HG02678 (cell line): ENCODE measurements around the gene FARP2.
A peak's percentile ranks its signal among the peaks of the same experiment; 100 is the strongest.
"Not testable (repeated sequence)": the region's sequence is repeated elsewhere in the genome, so short reads cannot be mapped to it uniquely, and the experiment has no call there.

Experiments used
- ATAC-seq: cut with Tn5 transposase; IDR thresholded peaks from one replicate; pipeline ENCODE4 v1.9.1; 2021; ENCODE audit warnings: mild to moderate bottlenecking, moderate library complexity; ENCODE audit not compliant: unreplicated experiment

Gene FARP2

GRCh38 chr2:241359481-241360045, 3.5 kb downstream of the FARP2 start:
- no peak for ATAC-seq

DNA sequence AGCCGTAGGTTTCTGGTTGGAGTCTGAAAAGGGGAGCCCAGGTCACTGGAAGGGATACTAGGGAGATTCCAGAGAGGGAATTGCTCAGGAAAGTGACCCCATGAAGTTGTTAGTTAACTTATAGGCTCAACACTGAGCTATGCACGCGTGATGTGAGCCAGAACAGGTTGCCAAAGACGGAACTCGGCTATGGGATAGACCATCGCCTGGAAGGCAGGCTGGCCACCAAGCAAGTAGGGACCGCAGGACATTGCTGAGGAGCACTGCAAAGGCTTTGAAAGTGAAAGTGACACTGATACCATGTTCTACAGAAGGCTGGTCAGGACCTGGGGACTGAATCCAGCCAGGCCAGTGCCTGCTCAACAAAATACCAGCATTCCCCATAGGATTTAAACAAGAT, 7.3 kb downstream of the FARP2 start:
- no peak for ATAC-seq

GRCh38 chr2:241364781-241365180, 8.7 kb downstream of the FARP2 start:
- no peak for ATAC-seq

GRCh38 chr2:241366678-241367077, 10.6 kb downstream of the FARP2 start:
- ATAC-seq: no peak

DNA sequence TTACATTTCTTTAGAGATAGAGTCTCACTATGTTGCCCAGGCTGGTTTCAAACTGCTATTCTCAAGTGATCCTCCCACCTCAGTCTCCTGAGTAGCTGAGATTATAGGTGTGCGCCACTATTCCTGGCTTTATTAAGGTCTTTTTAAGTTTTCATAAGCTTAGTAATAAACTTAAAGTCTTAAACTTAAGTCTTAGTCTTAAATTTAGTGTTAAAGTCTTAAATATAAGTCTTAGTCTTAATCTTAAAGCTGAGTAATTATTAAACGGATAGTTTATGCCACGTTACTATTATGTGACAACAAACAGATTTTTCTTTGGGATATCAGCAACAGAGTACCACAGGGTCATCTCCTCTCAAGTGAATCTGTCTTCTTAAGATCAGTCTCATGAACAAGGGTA, 12.6 kb downstream of the FARP2 start:
- no peak for ATAC-seq

- no peak for ATAC-seq
Observed at GRCh38 chr2:241372361-241372992, 16.4 kb downstream of the FARP2 start.

- no peak for ATAC-seq
Observed at GRCh38 chr2:241373446-241373845, 17.4 kb downstream of the FARP2 start.

DNA sequence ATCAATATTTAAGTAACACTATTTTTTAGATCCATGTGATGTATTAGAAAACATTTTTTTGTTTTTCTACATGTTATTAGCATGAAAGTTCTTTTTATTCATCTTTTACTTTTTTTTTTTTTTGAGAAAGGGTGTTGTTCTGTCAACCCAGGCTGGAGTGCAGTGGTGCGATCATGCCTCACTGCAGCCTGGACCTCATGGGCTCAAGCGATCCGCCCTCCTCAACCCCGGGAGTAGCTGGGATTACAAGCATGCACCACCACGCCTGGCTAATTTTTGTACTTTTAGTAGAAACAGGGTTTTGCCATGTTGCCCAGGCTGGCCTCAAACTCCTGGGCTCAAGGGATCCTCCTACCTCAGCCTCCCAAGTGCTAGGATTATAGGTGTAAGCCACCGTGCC, 17.8 kb downstream of the FARP2 start:
- ATAC-seq: not testable (repeated sequence)

GRCh38 chr2:241375300-241375699, 19.2 kb downstream of the FARP2 start:
- ATAC-seq: no peak

- no peak for ATAC-seq
Observed at GRCh38 chr2:241376808-241377207, 20.7 kb downstream of the FARP2 start.

GRCh38 chr2:241378816-241379215, 22.7 kb downstream of the FARP2 start:
- ATAC-seq: no peak

GRCh38 chr2:241379481-241380480, 23.7 kb downstream of the FARP2 start:
- no peak for ATAC-seq

DNA sequence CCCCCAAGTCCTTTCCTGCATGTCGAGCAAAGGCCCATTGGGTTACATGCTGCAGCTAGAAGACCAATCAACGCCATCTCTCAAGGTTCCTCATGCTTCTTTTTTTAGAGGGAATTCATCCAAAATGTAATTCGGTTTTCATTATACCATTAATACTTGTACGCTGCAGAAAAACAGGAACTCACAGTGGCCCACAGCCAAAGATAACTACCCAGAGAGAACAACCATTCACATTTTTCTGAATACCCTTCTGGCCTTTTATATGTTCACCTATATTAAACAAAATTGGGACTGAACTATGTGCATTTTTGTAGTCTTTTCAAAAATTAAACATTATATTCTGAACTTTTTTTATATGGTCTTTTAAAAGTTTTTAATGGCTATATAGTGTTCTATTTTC, 25.8 kb downstream of the FARP2 start:
- ATAC-seq: no peak

- ATAC-seq: not testable (repeated sequence)
Observed at GRCh38 chr2:241385450-241385849, 29.4 kb downstream of the FARP2 start.

GRCh38 chr2:241386519-241386918, 30.4 kb downstream of the FARP2 start:
- no peak for ATAC-seq

DNA sequence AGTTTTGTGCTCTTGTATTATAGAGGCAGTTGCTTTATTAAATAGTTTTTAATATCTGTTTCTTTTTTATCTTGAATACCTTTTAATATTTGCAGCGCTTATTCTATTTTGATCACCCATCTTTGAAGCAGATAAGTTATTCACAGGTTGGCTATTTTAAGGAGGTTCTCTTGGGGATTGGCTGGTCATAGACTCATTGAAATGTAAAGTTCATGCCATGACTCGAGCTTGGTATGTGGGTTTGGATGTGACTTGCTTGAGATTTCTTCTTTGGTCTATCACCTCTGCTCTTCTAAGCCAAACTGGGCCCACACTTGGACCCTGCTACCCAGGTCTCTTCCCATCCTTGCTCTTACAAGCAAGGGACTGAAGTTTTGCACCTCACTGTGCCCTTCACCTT, 33.6 kb downstream of the FARP2 start:
- ATAC-seq: no peak

DNA sequence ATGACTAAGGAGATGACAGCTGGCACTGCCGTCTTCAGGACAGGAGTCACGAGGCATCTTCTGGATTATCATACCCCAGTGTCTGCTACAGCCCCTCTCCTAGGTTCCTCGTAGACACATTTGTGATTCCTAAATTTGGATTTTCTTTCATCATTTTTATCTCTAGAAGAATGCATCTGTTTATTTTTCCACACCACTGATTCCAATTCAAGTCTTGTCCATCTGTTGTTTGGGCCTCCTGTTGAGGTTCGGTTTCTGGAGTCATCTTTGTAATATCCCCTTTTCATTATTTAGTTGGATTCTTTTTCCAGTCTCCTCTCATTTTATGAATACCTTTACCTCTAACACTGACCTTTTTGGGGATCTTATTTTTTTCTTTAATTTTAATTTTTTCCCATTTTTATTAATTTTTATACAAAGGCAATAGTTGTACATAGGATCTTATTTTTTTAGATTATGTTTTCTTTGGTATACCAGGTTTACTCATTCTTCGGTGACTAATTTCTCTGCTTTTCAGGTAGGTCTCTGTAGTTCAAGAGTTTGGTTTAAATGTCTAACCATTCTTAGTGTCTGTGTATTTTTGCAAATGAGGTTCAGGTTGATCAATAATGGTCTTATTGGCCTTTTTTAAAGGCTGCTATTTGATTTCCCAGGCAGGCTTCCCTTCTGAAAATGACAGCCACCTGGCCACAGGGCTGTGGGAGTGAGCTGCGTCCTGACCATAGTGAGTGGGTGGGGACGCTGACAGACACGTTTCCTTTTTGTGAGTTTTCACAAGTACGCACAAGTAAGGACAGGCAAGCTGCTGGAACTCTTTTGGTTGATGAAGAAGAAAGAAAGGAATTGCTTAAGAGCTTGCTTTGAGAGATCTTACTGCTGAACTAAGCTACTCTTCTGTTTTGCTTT, 34.5 kb downstream of the FARP2 start:
- ATAC-seq: peak; percentile 63

GRCh38 chr2:241391892-241392665, 36.0 kb downstream of the FARP2 start:
- ATAC-seq: no peak

- ATAC-seq: not testable (repeated sequence)
Observed at GRCh38 chr2:241392753-241393152, 36.7 kb downstream of the FARP2 start.
